ENCODE measurements around the gene MAN1A1. TPM values are rescaled to one million over a fixed set of nuclear protein-coding genes. Genes with fewer than 3 reads are reported as not detected.
A peak's percentile ranks its signal among the peaks of the same experiment; 100 is the strongest.
"Not testable (repeated sequence)": the region's sequence is repeated elsewhere in the genome, so short reads cannot be mapped to it uniquely, and the experiment has no call there.

The MAN1A1 gene
- total RNA-seq (2014; rRNA removed; shearing (Covaris generic)), result 15.2 and 15.4 TPM in 2 replicates

GRCh38 chr6:119349361-119350201 is at the start of gene MAN1A1:
Gene MAN1A1 (minus strand): TSS chr6:119349761. CDS start chr6:119349065, 696 bp downstream.
- Histone ChIP-seq H3K4me1 (no peaks in the 10 kb centered on the region; the same call in 1 of the 2 replicates), H3K36me3 (no peaks in the 10 kb centered on the region), H3K9me3 (replicated peaks) (no peaks in the 10 kb centered on the region), H3K27ac (peak within 1 kb of the TSS; percentile 60), H3K4me3 (peak within 1 kb of the TSS; percentile 82), H3K27me3 (no peaks in the 10 kb centered on the region)
- DNase-seq, result peak; percentile 78 to 90

DNA sequence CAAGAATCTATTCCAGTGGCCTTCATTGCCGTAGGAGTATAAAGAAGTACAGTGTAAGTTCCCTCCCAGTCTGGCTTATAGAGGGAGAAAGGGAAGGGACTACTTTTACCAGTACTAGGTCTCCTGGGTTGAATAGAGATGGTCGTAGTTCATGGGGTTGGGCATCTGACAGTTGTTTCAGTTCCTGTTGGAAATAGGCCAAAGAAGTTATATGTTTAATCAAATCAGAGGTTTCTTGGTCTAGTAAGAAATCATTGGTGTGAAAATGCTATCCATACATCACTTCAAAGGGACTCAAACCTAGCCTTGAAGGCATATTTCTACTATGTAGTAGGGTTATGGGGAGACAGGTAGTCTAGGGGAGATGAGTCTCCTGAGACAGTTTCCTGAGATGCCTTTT is 45.6 kb upstream of the MAN1A1 start:
- Histone ChIP-seq H3K27ac (no peak overlapping the region), H3K4me3 (no peak overlapping the region), H3K27me3 (no peaks in the 10 kb centered on the region), H3K4me1 (no peaks in the 10 kb centered on the region), H3K9me3 (replicated peaks) (no peaks in the 10 kb centered on the region), H3K36me3 (no peaks in the 10 kb centered on the region)
- no peak for DNase-seq

GRCh38 chr6:119390247-119390793 is 40.8 kb upstream of the MAN1A1 start:
- H3K4me1 ChIP-seq, result no peaks in the 10 kb centered on the region
- H3K9me3 ChIP-seq (replicated peaks), result no peaks in the 10 kb centered on the region
- no peaks in the 10 kb centered on the region for H3K36me3 ChIP-seq
- no peaks in the 10 kb centered on the region for H3K27me3 ChIP-seq
- no peak overlapping the region for H3K4me3 ChIP-seq
- DNase-seq, result peak in 1 of 2 experiments; percentile 22
- no peak overlapping the region for H3K27ac ChIP-seq

- H3K27me3 ChIP-seq, result no peaks in the 10 kb centered on the region
- H3K4me3 ChIP-seq, result no peak overlapping the region
- no peaks in the 10 kb centered on the region for H3K4me1 ChIP-seq
- DNase-seq, result no peak
- H3K9me3 ChIP-seq (replicated peaks), result no peaks in the 10 kb centered on the region
- no peaks in the 10 kb centered on the region for H3K36me3 ChIP-seq
- H3K27ac ChIP-seq, result no peak overlapping the region
These were observed 36.4 kb upstream of the MAN1A1 start for GRCh38 chr6:119385994-119386393.

DNA sequence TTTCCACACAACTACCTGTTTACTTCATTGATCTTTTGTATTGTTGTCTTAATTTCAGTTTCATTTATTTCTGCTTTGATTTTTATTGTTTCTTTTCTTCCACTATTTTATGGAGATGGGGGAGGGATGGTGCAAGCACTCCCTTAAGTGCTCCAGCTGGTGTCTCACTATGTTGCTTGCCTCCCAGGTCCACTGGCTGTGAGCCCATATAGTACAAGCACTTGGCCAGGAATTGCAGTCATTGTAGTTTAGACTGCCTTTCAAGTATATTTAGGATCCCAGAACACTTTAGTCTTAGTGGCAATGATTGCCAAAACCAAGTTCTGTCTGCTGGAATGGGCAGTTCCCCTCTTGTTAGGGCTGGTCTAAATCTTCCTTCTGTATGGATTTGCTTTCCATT is 34.9 kb upstream of the MAN1A1 start:
- Histone ChIP-seq H3K4me1 (no peaks in the 10 kb centered on the region), H3K4me3 (no peak overlapping the region), H3K27me3 (no peaks in the 10 kb centered on the region), H3K27ac (no peak overlapping the region), H3K9me3 (replicated peaks) (no peaks in the 10 kb centered on the region), H3K36me3 (no peaks in the 10 kb centered on the region)
- DNase-seq, result no peak

DNA sequence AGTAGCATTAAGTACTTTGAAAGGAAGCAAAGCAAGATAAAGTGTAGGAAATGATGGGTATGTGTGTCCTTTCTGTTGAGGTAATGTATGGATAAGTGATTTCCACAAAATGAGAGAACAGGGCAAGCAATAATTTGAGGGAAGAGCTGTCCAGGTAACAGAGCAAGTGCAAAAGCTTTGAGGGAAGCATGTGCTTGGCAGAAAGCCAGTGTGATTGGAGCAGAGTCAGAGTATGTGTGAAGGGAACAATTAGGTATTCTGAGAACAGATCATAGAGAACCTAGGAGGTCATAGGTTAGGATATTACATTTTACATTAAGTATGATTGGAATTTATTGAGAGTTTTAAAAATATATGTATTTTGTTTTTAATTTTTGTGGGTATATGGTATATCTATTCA is 30.2 kb upstream of the MAN1A1 start:
- no peak overlapping the region for H3K27ac ChIP-seq
- no peaks in the 10 kb centered on the region for H3K36me3 ChIP-seq
- H3K9me3 ChIP-seq (replicated peaks), result no peaks in the 10 kb centered on the region; the same call in 1 of the 2 replicates
- DNase-seq, result no peak
- no peaks in the 10 kb centered on the region for H3K4me1 ChIP-seq
- H3K27me3 ChIP-seq, result no peaks in the 10 kb centered on the region
- no peak overlapping the region for H3K4me3 ChIP-seq

- H3K27ac ChIP-seq; H3K27me3 ChIP-seq; H3K4me1 ChIP-seq; H3K4me3 ChIP-seq; H3K9me3 ChIP-seq (replicated peaks); DNase-seq; H3K36me3 ChIP-seq: not testable (repeated sequence)
These were observed 27.5 kb upstream of the MAN1A1 start for GRCh38 chr6:119377043-119377442.

GRCh38 chr6:119370080-119370479 is 20.5 kb upstream of the MAN1A1 start:
- Histone ChIP-seq H3K4me1 (no peaks in the 10 kb centered on the region), H3K4me3 (no peak overlapping the region), H3K27ac (no peak overlapping the region), H3K9me3 (replicated peaks) (no peaks in the 10 kb centered on the region), H3K27me3 (no peaks in the 10 kb centered on the region), H3K36me3 (no peaks in the 10 kb centered on the region)
- no peak for DNase-seq

GRCh38 chr6:119368921-119369320 is 19.4 kb upstream of the MAN1A1 start:
- H3K4me3 ChIP-seq, result no peak overlapping the region
- no peaks in the 10 kb centered on the region for H3K27me3 ChIP-seq
- H3K9me3 ChIP-seq (replicated peaks), result no peaks in the 10 kb centered on the region
- no peak for DNase-seq
- no peaks in the 10 kb centered on the region for H3K4me1 ChIP-seq
- H3K27ac ChIP-seq, result no peak overlapping the region
- no peaks in the 10 kb centered on the region for H3K36me3 ChIP-seq

DNA sequence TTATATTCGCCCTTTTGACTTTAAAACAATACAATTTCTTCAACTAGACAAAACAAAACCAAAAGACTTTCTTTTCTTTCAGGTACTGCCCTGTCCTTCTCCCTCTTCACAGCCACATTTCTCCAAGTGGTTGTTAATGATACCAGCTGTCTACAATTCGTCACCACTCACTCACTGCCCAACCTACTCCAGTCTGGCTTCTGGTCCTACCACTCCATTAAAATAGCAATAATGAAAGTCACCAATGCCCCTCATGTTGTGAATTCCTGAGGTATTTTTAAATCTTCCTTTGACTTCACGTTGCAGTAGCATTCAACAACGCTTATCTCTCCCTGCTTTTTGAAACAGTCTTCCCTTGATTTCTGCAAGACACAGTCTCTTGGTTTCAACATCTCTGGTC is 11.6 kb upstream of the MAN1A1 start:
- Histone ChIP-seq H3K4me3 (no peak overlapping the region), H3K36me3 (no peaks in the 10 kb centered on the region), H3K9me3 (replicated peaks) (no peaks in the 10 kb centered on the region), H3K27me3 (no peaks in the 10 kb centered on the region), H3K27ac (no peak overlapping the region), H3K4me1 (no peaks in the 10 kb centered on the region)
- peak in 1 of 2 experiments; percentile 3 for DNase-seq

DNA sequence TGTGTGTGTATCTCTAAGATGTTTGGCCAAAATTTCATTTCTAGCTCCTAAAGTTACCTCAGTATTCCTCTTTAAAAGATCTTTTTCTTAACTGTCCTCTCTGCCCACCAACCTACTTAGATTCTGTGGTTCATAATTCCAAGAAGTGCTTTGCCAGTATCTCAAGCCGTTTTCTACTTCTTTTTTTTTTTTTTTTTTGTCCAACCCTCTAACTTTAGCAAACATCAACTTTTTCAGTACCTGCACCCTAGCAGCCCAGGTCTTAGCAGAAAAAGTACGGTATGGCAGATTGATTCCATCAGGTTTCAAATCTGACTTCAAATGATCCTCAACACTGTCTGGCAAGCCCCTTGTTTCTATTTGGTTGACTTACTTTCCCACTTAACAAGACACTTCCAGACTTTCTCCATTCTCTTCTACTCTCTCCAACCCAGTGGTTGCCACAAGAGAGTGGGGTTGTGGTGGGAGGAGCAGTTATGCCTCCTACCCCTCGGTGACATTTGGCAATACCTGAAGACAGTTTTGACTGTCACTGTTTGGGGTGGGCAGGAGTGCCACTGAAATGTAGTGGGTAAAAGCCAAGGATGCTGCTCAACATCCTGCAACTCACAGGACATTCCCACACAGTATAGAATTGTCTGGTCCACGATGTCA is 10.8 kb upstream of the MAN1A1 start:
- Histone ChIP-seq H3K9me3 (replicated peaks) (no peaks in the 10 kb centered on the region), H3K4me3 (no peak overlapping the region), H3K27me3 (no peaks in the 10 kb centered on the region), H3K27ac (no peak overlapping the region), H3K4me1 (no peaks in the 10 kb centered on the region), H3K36me3 (no peaks in the 10 kb centered on the region)
- DNase-seq, result no peak

DNA sequence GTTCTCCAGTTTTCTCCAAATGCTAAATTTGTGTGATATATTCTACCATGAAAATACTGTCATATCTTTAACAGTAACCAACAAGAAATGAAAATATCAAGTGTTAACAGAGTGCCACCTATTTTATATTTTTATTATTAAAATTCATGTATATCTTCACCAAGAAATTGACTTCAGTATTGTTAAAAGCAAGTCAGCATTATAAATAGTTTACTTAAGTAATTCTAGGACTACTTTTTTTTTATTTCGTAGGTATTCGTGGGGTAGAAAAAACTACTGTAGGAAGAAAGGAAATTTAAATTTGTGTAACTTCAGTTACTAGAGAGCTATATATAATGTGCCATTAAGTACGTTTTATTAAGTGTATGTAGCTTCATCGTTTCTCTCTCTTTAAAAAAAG is 6.3 kb upstream of the MAN1A1 start:
- no peaks in the 10 kb centered on the region for H3K36me3 ChIP-seq
- no peaks in the 10 kb centered on the region; the same call in 1 of the 2 replicates for H3K4me1 ChIP-seq
- H3K4me3 ChIP-seq, result no peak overlapping the region
- no peak overlapping the region for H3K27ac ChIP-seq
- DNase-seq, result no peak
- no peaks in the 10 kb centered on the region for H3K9me3 ChIP-seq (replicated peaks)
- no peaks in the 10 kb centered on the region for H3K27me3 ChIP-seq

DNA sequence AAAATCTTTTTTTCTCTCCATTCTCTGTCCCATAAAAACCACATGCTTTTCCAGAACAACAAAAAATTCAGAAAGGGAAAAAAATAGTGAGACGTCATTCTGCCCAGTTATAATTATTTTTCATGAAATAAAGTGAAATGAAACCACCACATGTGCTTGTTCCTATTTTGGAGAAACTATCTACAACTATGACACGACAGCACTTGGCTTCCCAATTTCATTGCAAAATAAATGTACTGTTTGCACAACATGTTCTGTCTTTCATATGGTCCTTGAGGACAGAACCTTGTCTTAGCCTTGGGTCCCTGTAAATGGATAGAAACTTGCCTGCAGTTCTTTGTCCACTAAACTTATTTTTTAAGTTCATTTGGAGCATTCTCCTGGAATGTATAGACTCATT is 5.6 kb upstream of the MAN1A1 start:
- Histone ChIP-seq H3K9me3 (replicated peaks) (no peaks in the 10 kb centered on the region), H3K4me3 (no peak overlapping the region), H3K27ac (no peak overlapping the region), H3K4me1 (no peaks in the 10 kb centered on the region; the same call in 1 of the 2 replicates), H3K27me3 (no peaks in the 10 kb centered on the region), H3K36me3 (no peaks in the 10 kb centered on the region)
- DNase-seq, result no peak

- Histone ChIP-seq H3K36me3 (no peaks in the 10 kb centered on the region), H3K9me3 (replicated peaks) (no peaks in the 10 kb centered on the region), H3K27me3 (no peaks in the 10 kb centered on the region), H3K27ac (no peak overlapping the region), H3K4me3 (no peak overlapping the region), H3K4me1 (no peaks in the 10 kb centered on the region; the same call in 1 of the 2 replicates)
- no peak for DNase-seq
These were observed 4.1 kb upstream of the MAN1A1 start for GRCh38 chr6:119353696-119354095.

DNA sequence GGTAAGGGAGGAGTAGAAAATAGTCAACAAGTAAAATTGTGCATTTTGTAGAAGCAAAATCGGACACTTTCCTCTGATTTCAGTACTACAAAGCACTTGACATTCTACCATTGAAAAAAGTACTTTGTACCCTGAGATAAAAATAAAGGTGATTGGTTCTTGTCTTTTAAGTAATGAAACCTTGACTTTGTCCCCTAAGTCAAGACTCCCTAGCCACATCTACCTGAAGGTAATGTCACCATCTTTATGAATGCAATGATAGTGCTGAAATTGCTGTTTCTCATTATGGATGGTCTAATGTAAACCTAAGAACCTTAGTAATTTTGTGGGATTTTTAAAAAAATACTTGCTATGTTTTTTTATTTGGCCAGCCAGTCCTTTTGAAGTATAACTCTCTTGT is 2.4 kb upstream of the MAN1A1 start:
- Histone ChIP-seq H3K27me3 (no peaks in the 10 kb centered on the region), H3K9me3 (replicated peaks) (no peaks in the 10 kb centered on the region), H3K27ac (no peak overlapping the region), H3K36me3 (no peaks in the 10 kb centered on the region), H3K4me1 (no peaks in the 10 kb centered on the region; the same call in 1 of the 2 replicates), H3K4me3 (no peak overlapping the region)
- no peak for DNase-seq

Measured in SJCRH30 (cell line).